NCI-H1930 (cell line): ENCODE results near the gene RAD1.

Source experiments
- DNase-seq, 2 experiments: peaks; one replicate each; lab custom pipeline; 2025; lab: John Stamatoyannopoulos, UW

Gene RAD1

DNA sequence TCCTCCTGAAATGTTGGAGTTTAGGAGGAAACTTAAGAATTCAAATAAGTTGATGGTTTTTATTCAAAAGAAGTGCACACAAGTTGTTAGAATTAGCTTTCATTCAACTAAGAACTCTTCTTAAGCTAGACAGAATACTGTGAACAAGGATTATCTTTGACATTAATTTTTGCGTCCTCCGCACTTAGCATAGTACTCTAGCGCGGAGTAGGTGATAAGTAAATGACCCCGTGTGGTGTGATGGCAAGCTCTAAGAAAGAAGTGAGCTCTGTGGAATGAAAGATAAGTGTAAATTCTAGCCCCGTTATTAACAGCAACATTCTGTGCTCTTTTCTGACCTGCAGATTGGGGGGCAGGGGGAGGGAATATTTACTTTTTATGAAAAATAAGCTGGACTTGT lies 1.2 kb upstream of the RAD1 start:
- no peak for DNase-seq

DNA sequence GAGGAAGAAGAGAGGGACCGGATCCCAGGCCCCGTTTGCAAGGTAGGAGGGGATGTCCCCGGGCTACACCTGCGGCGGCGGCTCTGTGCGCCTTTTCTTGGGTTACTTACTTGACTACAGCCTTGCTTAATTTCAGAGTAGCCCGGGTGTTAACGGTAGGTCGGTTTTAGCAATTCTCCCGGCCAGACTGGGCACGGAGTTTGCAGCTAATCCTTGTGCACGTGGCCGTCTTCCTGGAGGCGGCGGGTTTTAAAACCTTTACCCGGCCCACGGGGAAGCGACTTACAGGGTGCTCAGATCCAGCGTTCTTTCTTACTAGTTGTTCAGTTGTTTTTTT lies 520 bp upstream of the RAD1 start:
- no peak for DNase-seq

DNA sequence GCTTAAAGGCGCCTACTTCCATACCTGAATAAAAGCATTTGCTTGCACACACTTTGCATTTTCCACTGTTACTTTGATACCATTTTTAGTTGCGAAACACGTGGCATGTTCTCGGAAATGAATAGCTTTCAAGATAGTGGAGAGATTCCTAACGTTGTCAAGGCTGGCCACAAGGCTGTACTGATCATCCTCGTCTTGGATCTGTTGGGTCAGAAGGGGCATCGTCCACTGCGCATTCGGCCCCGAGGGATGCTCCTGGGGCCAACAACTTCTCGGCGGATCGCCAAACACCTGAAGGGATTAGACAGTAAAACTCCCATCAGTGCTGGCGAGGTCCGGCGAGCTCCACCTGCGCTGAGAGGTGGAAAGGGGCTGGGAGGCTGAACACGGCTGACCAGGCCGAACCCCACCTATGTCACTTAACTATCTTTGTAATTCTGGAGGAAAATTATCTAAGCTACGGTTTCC lies 599 bp downstream of the RAD1 start:
- DNase-seq, result no peak

- no peak for DNase-seq
Observed at GRCh38 chr5:34913072-34913471, 2.2 kb downstream of the RAD1 start.

DNA sequence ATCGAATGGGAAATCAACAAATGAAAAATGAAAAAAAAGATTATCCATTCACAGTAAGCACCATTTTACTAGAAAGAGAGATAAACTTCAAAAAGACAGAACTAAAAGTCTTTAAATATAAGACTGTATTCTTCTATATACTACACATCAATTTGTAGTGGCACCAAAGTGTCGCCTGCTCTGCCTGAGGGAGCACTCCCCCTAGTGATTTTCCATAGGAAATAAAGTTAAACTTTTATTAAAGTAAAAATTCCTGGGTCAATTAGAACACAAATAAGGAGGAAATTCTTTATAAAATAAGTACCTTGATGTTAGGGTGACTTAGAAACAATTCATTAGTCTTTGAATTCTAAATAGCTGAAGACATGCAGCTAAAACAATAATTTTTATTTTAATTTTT lies 9.7 kb downstream of the RAD1 start:
- no peak for DNase-seq

- DNase-seq, result no peak
Observed at GRCh38 chr5:34903260-34903659, 12.0 kb downstream of the RAD1 start.

GRCh38 chr5:34900652-34901051 lies 14.7 kb downstream of the RAD1 start:
- no peak for DNase-seq

DNA sequence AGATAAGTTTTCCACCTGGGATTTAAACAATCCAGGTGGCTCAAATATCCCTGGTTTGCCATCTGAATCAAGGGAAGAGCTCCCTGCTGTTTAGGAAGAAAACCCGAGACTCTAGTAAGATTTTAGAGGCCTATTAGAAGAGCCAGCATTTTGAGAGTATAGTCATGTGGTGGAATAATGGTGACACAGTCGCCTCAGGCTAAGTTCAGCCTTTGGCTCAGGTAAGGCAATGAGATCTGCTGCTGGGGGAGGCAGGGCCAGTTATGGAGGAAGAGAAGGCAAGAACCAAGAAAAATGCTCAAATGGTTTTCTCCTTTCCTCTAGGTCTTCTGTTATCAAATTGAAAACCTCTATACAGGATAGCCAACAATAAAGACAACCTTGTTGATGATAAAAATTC lies 16.2 kb downstream of the RAD1 start:
- DNase-seq, result no peak

GRCh38 chr5:34898258-34898895 lies 16.9 kb downstream of the RAD1 start:
- DNase-seq, result peak; percentile 56 to 68

- no peak for DNase-seq
Observed at GRCh38 chr5:34897646-34898045, 17.7 kb downstream of the RAD1 start.

DNA sequence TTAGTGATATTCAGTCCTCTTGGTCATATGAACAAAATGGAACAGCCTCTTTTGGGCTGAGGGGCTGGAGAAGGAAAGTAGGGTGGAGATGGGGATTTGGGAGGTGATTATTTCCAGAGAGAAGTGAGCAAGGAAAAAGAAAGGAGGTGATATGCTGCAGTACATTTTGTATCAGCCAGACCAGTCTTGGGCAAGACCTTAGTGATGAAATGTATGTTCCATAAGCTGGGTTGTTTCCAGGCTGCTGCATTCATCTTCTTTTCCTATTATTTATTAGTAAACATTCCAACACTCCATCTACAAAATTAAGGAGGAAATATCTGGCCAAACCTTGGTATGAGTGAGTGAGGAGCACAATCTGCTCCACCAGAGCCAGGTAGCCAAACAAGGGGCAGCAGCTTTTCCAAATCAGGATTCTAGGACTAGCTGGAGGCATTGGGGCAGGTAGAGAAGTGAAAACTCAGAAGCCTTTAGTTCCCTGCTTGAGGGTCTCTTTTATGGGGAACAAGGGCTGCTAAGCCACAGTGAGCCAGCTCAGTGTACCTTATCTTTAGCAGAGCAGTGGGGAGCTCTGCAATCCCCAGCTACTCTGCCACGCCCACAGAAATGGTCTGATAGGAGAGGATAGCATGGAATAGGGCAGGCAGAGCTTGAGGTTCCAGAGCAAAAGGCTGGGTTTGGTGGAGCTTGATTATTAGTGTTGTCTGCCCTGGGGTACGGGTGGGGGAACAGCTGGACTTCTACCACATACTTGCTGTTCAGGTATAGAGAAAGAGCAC lies 19.5 kb downstream of the RAD1 start:
- DNase-seq, result no peak

GRCh38 chr5:34894716-34895115 lies 20.6 kb downstream of the RAD1 start:
- no peak for DNase-seq

DNA sequence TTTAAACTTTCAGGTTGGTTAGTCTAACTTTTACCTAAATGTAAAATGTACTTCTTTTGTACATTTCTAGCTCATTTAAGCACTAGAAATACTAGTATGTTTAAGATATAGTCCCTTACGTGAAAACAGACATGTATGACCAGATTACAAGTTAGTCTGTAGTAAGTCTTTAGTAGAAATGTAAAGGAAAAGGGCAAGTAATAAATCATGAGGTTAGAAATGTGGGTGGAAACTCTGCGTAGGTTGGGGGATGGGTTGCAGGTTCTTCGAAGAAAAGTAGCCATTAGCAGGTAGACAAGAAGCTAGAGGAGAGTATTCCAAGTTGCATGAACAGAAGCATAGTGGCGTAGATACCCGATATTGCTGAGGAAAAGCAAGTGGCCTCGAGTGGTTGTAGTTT lies 22.9 kb downstream of the RAD1 start:
- DNase-seq, result no peak

GRCh38 chr5:34891981-34892380 lies 23.3 kb downstream of the RAD1 start:
- DNase-seq, result no peak

GRCh38 chr5:34889394-34889793 lies 25.9 kb downstream of the RAD1 start:
- DNase-seq, result no peak

DNA sequence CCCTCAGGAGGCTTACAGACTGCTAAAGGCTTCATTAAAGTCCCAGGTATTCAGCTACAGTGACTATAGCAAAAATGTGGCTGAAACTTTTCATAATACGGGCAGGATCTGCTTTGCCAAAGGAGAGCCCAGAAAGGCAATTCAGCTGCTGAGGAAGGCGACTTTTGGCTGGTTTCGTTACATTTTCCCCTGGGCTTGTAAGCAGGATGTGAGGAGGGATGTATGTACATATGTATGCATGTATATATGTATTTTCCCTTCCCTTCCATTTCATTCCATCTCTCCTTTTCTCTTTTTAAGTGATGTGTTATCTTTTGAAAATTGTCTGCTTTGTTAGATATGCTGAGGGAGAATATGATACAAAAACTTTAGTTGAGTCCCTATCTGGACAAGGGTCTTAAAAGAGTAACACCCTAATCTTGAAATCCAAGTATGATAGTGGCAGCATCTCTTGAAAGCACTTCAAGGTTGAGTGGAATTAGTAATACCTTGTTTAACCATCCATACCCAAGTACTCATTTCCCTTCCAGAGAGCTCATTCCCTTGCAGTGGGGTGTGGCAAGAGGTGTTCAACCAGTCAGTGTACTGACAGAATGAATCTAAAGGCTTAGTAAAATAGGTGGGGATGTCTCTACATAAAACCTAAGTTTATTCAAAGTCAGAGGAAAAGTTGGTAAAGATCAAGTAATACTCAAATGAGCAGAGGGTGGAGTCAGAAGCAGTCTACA lies 28.7 kb downstream of the RAD1 start:
- no peak for DNase-seq

DNA sequence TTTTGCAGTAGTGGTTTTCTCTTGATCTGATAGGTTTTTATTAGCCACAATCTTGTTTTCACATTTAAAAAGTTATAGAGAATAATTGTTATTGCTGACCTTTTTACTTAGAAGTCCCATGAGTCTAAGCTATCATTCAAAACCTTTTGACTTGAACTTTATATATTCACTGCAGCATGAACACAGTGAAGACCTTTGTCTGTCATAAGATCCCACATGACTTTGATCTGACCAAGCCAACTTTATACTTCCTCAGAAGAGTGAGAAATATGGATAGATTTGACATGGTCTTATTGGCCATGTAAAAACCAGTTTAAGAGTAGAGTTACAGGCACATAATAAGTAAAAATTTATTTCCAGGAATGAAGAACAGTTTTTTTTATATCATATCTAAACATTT lies 34.1 kb downstream of the RAD1 start:
- DNase-seq, result no peak

- no peak for DNase-seq
Observed at GRCh38 chr5:34876275-34876674, 39.0 kb downstream of the RAD1 start.

DNA sequence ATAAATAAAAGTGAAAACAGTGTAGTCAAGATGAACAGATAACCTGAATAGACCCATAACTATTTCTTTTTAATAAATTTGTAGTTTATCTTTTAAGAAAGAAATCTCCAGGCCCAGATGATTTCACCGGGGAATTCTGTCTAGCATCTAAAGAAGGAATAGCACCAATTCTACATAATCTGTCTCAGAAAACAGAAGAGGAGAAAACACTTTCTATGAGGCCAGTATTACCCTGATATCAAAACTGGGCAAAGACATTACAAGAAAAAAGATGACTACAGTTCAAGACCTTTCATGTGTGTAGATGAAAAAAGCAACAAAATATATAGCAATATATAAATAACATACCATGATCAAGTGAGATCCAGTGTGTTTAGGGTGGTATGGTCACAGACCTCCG lies 44.9 kb downstream of the RAD1 start:
- no peak for DNase-seq

- DNase-seq, result no peak
Observed at GRCh38 chr5:34869256-34869655, 46.0 kb downstream of the RAD1 start.

DNA sequence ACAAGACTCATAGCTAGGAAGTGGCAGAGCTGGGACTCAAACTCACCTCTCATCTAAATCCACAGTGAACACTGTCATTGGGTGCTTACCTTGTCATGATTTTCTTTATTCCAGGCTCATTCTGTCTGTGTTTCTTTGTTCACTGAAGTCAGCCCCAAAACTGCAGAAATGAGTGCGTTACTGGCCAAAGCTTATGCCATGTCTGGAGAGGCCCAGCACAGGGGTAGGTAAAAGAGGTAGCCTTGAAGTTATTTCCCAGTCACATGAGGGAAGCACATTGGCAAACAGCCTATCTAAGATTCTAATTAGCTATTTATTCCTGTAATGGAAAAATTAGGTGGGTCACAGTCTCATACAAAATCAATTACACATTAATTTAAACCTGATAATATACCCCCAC lies 46.5 kb downstream of the RAD1 start:
- DNase-seq, result no peak

- DNase-seq, result no peak
Observed at GRCh38 chr5:34867660-34868059, 47.6 kb downstream of the RAD1 start.

GRCh38 chr5:34866989-34867471 lies 48.3 kb downstream of the RAD1 start:
- no peak for DNase-seq
